GM12872 (cell line): Measurements from ENCODE around the gene RAB7A.

Experiments used
- TF ChIP-seq, protein P1 (sequence below): IDR thresholded peaks from 3 replicates; pipeline ENCODE4 v1.5.1; 2011; ENCODE audit warnings: low read depth, mild to moderate bottlenecking, low read length, moderate library complexity; ENCODE audit not compliant: insufficient read depth

RAB7A gene

GRCh38 chr3:128730471-128730870 is 4.5 kb downstream of the RAB7A start:
- TF ChIP-seq, protein P1, sequence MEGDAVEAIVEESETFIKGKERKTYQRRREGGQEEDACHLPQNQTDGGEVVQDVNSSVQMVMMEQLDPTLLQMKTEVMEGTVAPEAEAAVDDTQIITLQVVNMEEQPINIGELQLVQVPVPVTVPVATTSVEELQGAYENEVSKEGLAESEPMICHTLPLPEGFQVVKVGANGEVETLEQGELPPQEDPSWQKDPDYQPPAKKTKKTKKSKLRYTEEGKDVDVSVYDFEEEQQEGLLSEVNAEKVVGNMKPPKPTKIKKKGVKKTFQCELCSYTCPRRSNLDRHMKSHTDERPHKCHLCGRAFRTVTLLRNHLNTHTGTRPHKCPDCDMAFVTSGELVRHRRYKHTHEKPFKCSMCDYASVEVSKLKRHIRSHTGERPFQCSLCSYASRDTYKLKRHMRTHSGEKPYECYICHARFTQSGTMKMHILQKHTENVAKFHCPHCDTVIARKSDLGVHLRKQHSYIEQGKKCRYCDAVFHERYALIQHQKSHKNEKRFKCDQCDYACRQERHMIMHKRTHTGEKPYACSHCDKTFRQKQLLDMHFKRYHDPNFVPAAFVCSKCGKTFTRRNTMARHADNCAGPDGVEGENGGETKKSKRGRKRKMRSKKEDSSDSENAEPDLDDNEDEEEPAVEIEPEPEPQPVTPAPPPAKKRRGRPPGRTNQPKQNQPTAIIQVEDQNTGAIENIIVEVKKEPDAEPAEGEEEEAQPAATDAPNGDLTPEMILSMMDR: no peak

- TF ChIP-seq, protein P1: no peak
Observed at GRCh38 chr3:128734523-128735189, 8.7 kb downstream of the RAB7A start.

DNA sequence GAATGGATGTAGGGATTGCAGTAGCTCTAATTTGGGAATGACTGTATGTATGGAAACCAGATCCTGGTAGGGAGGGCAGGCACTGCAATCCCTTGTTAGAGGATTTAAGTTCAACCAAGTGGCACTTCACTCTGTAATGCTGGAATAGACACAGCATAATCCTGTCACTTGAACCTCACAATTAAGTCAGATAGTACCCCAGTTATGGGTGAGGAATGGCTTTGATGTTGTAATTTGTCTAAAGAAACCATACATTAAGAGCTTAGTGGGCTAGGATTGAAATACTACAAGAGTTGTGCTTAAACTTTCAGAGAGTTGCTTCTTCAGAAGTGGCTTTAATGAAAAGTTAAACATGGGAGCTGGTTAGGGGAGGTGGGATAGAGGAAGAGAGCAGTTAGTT is 9.3 kb downstream of the RAB7A start:
- TF ChIP-seq, protein P1: no peak

GRCh38 chr3:128735884-128736283 is 9.9 kb downstream of the RAB7A start:
- TF ChIP-seq, protein P1: no peak

DNA sequence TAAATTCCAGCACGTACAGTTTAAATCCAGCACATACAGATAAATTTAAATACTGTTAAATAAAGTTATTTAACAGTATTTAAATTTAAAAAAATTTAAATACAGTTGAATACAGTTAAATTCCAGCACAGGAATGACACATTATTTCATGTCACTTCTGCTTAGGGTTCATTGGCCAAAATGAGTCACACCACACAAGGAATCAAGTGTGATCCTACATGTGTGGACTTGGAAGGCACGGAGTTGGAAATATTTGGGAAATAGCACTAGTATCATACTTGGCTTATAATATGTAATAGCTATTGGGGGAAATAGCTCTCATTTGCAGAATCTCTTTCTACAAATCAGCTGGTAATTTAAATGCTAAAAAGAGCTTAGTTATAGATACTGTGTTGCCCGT is 10.6 kb downstream of the RAB7A start:
- TF ChIP-seq, protein P1: no peak

GRCh38 chr3:128740621-128741020 is 14.6 kb downstream of the RAB7A start:
- TF ChIP-seq, protein P1: no peak

DNA sequence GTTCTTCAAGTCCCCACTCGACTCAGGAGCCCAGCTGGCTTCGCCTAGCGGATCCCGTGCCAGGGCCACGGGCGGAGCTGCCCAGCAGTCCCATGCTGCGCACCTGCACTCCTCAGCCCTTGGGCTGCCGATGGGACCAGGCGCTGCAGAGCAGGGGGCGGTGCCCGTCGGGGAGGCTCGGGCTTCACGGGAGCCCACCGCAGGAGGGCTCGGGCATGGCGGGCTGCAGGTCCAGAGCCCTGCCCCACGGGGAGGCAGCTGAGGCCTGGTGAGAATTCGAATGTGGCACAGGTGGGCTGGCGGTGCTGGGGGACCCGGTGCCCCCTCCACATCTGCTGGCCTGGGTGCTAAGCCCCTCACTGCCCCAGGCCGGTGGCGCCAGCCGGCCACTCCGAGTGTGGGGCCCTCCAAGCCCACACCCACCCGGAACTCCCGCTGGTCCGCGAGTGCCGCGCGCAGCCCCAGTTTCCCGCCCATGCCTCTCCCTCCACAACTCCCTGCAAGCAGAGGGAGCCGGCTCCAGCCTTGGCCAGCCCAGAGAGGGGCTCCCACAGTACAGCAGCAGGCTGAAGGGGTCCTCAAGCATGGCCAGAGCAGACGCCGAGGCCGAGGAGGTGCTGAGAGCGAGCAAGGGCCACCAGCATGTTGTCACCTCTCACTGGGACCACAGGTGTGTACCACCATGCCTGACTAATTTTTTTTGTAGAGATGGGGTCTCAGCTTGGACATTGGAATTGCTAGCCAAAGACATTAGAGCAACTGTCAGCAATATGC is 17.0 kb downstream of the RAB7A start:
- TF ChIP-seq, protein P1: no peak
